NCI-H748 (cell line): ENCODE measurements around the gene CDH22.
A peak's percentile ranks its signal among the peaks of the same experiment; 100 is the strongest.

ENCODE experiments used
- DNase-seq: peaks from one replicate; lab custom pipeline; 2025; ENCODE audit not compliant: unreplicated experiment; lab: John Stamatoyannopoulos, UW

CDH22 gene

GRCh38 chr20:46308258-46309157, at the start of gene CDH22:
TSS of gene CDH22 (minus strand) at chr20:46308498. CDS start at chr20:46251294, 57,204 bp downstream.
- peak; percentile 61 for DNase-seq

- no peak for DNase-seq
Measured at GRCh38 chr20:46357030-46357514, 48.8 kb upstream of the CDH22 start.

- DNase-seq = no peak
Measured at GRCh38 chr20:46356195-46357029, 48.1 kb upstream of the CDH22 start.

GRCh38 chr20:46355778-46356177, 47.5 kb upstream of the CDH22 start:
- DNase-seq = no peak

- no peak for DNase-seq
Measured at GRCh38 chr20:46354920-46355654, 46.8 kb upstream of the CDH22 start.

- no peak for DNase-seq
Measured at GRCh38 chr20:46354207-46354555, 45.9 kb upstream of the CDH22 start.

GRCh38 chr20:46353500-46354206, 45.4 kb upstream of the CDH22 start:
- DNase-seq = no peak

- DNase-seq = no peak
Measured at GRCh38 chr20:46352370-46352938, 44.2 kb upstream of the CDH22 start.

GRCh38 chr20:46351357-46352058, 43.2 kb upstream of the CDH22 start:
- no peak for DNase-seq

- DNase-seq = no peak
Measured at GRCh38 chr20:46350986-46351267, 42.6 kb upstream of the CDH22 start.

GRCh38 chr20:46350201-46350985, 42.1 kb upstream of the CDH22 start:
- DNase-seq = no peak

- DNase-seq = no peak
Measured at GRCh38 chr20:46349742-46350056, 41.4 kb upstream of the CDH22 start.

GRCh38 chr20:46349035-46349741, 40.9 kb upstream of the CDH22 start:
- DNase-seq = peak; percentile 48

GRCh38 chr20:46347841-46348803, 39.8 kb upstream of the CDH22 start:
- peak; percentile 25 for DNase-seq

GRCh38 chr20:46346770-46347169, 38.5 kb upstream of the CDH22 start:
- no peak for DNase-seq

- no peak for DNase-seq
Measured at GRCh38 chr20:46344488-46345162, 36.3 kb upstream of the CDH22 start.

- no peak for DNase-seq
Measured at GRCh38 chr20:46343975-46344357, 35.7 kb upstream of the CDH22 start.
